ENCODE measurements around the gene NRF1. TPM values are rescaled to one million over a fixed set of nuclear protein-coding genes. Genes with fewer than 3 reads are reported as not detected.

NRF1 gene
- total and polyA plus RNA-seq, 10 of the 15 experiments (the other 5 are each of a cell fraction or from before 2014, with no cell fraction given): 3.5 to 23.1 (median 13.5) TPM

DNA sequence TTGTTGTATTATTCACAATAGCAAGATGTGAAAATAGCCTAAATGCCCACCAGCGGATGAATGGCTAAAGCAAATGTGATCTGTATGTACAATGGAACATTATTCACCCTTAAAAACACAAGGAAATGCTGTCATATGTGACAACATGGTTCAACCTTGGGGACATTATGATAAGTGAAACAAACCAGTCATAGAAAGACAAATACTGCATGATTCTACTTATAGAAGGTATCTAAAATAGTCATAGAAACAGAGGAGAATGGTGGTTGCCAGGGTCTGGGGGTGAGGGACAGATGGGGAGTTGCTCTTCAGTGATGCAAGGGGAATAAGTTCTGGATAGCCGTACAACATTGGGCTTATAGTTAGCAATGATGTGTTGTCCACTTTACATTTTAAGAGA lies 58.4 kb downstream of the NRF1 start (continued):
- TF ChIP-seq, protein P1, sequence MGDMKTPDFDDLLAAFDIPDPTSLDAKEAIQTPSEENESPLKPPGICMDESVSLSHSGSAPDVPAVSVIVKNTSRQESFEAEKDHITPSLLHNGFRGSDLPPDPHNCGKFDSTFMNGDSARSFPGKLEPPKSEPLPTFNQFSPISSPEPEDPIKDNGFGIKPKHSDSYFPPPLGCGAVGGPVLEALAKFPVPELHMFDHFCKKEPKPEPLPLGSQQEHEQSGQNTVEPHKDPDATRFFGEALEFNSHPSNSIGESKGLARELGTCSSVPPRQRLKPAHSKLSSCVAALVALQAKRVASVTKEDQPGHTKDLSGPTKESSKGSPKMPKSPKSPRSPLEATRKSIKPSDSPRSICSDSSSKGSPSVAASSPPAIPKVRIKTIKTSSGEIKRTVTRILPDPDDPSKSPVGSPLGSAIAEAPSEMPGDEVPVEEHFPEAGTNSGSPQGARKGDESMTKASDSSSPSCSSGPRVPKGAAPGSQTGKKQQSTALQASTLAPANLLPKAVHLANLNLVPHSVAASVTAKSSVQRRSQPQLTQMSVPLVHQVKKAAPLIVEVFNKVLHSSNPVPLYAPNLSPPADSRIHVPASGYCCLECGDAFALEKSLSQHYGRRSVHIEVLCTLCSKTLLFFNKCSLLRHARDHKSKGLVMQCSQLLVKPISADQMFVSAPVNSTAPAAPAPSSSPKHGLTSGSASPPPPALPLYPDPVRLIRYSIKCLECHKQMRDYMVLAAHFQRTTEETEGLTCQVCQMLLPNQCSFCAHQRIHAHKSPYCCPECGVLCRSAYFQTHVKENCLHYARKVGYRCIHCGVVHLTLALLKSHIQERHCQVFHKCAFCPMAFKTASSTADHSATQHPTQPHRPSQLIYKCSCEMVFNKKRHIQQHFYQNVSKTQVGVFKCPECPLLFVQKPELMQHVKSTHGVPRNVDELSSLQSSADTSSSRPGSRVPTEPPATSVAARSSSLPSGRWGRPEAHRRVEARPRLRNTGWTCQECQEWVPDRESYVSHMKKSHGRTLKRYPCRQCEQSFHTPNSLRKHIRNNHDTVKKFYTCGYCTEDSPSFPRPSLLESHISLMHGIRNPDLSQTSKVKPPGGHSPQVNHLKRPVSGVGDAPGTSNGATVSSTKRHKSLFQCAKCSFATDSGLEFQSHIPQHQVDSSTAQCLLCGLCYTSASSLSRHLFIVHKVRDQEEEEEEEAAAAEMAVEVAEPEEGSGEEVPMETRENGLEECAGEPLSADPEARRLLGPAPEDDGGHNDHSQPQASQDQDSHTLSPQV (IDR thresholded peaks at IDR 0.05): no peak
- TF ChIP-seq IRF4 (IDR thresholded peaks at IDR 0.05; ENCODE audit: low read depth, low read length): no peak
- no peak for TF ChIP-seq MXI1 (IDR thresholded peaks at IDR 0.05; ENCODE audit: low read depth, low read length)
- TF ChIP-seq, protein P2, sequence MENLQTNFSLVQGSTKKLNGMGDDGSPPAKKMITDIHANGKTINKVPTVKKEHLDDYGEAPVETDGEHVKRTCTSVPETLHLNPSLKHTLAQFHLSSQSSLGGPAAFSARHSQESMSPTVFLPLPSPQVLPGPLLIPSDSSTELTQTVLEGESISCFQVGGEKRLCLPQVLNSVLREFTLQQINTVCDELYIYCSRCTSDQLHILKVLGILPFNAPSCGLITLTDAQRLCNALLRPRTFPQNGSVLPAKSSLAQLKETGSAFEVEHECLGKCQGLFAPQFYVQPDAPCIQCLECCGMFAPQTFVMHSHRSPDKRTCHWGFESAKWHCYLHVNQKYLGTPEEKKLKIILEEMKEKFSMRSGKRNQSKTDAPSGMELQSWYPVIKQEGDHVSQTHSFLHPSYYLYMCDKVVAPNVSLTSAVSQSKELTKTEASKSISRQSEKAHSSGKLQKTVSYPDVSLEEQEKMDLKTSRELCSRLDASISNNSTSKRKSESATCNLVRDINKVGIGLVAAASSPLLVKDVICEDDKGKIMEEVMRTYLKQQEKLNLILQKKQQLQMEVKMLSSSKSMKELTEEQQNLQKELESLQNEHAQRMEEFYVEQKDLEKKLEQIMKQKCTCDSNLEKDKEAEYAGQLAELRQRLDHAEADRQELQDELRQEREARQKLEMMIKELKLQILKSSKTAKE (IDR thresholded peaks at IDR 0.05; ENCODE audit: low read depth, poor library complexity, severe bottlenecking): no peak

DNA sequence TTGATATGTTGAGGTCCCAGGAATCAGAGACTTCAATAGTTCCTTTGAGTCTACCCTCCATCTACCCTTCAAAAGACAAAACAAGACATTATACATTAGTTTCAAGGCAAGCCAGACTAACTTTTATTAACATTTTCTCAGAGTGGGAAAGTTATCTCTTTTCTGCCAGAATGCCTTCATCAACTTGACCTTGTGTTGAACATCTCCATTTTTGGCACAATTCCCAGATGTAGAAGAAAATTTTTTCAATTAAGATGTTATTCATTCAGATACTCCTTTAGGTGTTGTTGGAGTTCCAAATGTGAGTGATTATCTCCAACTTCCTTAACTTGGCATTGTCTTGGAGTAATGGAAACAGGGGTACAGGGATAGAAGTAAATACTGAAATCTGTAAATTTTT lies 59.1 kb downstream of the NRF1 start:
- no peak for FAIRE-seq
- H3K36me3 ChIP-seq (ENCODE audit: control insufficient read depth in 2 of 2, insufficient read depth in 2 of 2, low read length in 1 of 2): peaks cover 0 to 6% of the 10 kb centered on the region in 2 experiments; a peak in 2 of 4 replicates
- no TSS peak for BruUV-seq (replicated peaks)
- ChIA-PET SMC1A (ENCODE audit: uncharacterized antibody, unreplicated experiment) (no interaction called here), RAD21 (ENCODE audit: unreplicated experiment) (no interaction called here), POLR2A (no interaction called here), CTCF (no interaction called here)
- H3K79me2 ChIP-seq (ENCODE audit: control insufficient read depth, insufficient read depth, low read length): no peaks in the 10 kb centered on the region
- no peak overlapping the region for H2AFZ ChIP-seq (ENCODE audit: control insufficient read depth, low read depth, low read length)
- H3K4me1 ChIP-seq (ENCODE audit: control insufficient read depth, insufficient read depth, low read length): no peaks in the 10 kb centered on the region
- H3K27ac ChIP-seq (ENCODE audit: control insufficient read depth, insufficient read depth): no peak overlapping the region
- no peak for DNase-seq (ENCODE audit: low read depth, low spot score)
- no peak overlapping the region for H3K4me2 ChIP-seq (ENCODE audit: control insufficient read depth, insufficient read depth)
- H3K27me3 ChIP-seq (replicated peaks in 1 of 2; ENCODE audit: control insufficient read depth in 2 of 2, insufficient read depth in 2 of 2, low read length in 1 of 2): no peaks in the 10 kb centered on the region
- no peak overlapping the region for H3K4me3 ChIP-seq
- peaks cover 2% of the 10 kb centered on the region; the same call in 2 of the 3 replicates for H3K9me3 ChIP-seq (replicated peaks; ENCODE audit: control insufficient read depth, insufficient read depth, low read length)
- intact Hi-C loops (cut with micrococcal nuclease; ENCODE audit: unreplicated experiment) (no loop called here), in situ Hi-C loops (cut with MboI) (no loop called here)
- H4K20me1 ChIP-seq (ENCODE audit: control insufficient read depth, insufficient read depth): no peaks in the 10 kb centered on the region
- H3K9ac ChIP-seq (ENCODE audit: control insufficient read depth, insufficient read depth, low read length): no peak overlapping the region
- ATAC-seq: no peak
- TF ChIP-seq IRF4 (IDR thresholded peaks at IDR 0.05; ENCODE audit: low read depth, low read length): no peak
- TF ChIP-seq, protein P3, sequence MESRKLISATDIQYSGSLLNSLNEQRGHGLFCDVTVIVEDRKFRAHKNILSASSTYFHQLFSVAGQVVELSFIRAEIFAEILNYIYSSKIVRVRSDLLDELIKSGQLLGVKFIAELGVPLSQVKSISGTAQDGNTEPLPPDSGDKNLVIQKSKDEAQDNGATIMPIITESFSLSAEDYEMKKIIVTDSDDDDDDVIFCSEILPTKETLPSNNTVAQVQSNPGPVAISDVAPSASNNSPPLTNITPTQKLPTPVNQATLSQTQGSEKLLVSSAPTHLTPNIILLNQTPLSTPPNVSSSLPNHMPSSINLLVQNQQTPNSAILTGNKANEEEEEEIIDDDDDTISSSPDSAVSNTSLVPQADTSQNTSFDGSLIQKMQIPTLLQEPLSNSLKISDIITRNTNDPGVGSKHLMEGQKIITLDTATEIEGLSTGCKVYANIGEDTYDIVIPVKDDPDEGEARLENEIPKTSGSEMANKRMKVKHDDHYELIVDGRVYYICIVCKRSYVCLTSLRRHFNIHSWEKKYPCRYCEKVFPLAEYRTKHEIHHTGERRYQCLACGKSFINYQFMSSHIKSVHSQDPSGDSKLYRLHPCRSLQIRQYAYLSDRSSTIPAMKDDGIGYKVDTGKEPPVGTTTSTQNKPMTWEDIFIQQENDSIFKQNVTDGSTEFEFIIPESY (IDR thresholded peaks at IDR 0.05): no peak
- no peak for TF ChIP-seq CHD1 (IDR thresholded peaks at IDR 0.05; ENCODE audit: low read depth, low read length)
- no peak for TF ChIP-seq CBX5 (IDR thresholded peaks at IDR 0.05; ENCODE audit: low read depth)
- TF ChIP-seq ZNF622 (IDR thresholded peaks at IDR 0.05): no peak
- TF ChIP-seq, protein P4, sequence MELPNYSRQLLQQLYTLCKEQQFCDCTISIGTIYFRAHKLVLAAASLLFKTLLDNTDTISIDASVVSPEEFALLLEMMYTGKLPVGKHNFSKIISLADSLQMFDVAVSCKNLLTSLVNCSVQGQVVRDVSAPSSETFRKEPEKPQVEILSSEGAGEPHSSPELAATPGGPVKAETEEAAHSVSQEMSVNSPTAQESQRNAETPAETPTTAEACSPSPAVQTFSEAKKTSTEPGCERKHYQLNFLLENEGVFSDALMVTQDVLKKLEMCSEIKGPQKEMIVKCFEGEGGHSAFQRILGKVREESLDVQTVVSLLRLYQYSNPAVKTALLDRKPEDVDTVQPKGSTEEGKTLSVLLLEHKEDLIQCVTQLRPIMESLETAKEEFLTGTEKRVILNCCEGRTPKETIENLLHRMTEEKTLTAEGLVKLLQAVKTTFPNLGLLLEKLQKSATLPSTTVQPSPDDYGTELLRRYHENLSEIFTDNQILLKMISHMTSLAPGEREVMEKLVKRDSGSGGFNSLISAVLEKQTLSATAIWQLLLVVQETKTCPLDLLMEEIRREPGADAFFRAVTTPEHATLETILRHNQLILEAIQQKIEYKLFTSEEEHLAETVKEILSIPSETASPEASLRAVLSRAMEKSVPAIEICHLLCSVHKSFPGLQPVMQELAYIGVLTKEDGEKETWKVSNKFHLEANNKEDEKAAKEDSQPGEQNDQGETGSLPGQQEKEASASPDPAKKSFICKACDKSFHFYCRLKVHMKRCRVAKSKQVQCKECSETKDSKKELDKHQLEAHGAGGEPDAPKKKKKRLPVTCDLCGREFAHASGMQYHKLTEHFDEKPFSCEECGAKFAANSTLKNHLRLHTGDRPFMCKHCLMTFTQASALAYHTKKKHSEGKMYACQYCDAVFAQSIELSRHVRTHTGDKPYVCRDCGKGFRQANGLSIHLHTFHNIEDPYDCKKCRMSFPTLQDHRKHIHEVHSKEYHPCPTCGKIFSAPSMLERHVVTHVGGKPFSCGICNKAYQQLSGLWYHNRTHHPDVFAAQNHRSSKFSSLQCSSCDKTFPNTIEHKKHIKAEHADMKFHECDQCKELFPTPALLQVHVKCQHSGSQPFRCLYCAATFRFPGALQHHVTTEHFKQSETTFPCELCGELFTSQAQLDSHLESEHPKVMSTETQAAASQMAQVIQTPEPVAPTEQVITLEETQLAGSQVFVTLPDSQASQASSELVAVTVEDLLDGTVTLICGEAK (IDR thresholded peaks at IDR 0.05; ENCODE audit: borderline replicate concordance): no peak
- no peak for TF ChIP-seq GATAD2B (conservative IDR thresholded peaks at IDR 0.05; ENCODE audit: low read depth)
